Fibroblast of the conjunctiva (primary cell): ENCODE data around the gene ADAMTS20.
A peak's percentile ranks its signal among the peaks of the same experiment; 100 is the strongest.

ENCODE experiments used
- DNase-seq: peaks from one replicate; pipeline ENCODE4 v3.0.0-alpha.2; 2010; ENCODE audit warnings: low read depth

ADAMTS20 gene

GRCh38 chr12:43310596-43310995, 241.4 kb downstream of the ADAMTS20 start:
- DNase-seq, result no peak

GRCh38 chr12:43309959-43310358, 242.0 kb downstream of the ADAMTS20 start:
- DNase-seq, result peak; percentile 59

GRCh38 chr12:43308776-43309175, 243.2 kb downstream of the ADAMTS20 start:
- DNase-seq, result no peak

GRCh38 chr12:43307126-43307525, 244.9 kb downstream of the ADAMTS20 start:
- no peak for DNase-seq

GRCh38 chr12:43306066-43306465, 245.9 kb downstream of the ADAMTS20 start:
- peak; percentile 84 for DNase-seq

- DNase-seq, result no peak
These were observed 246.9 kb downstream of the ADAMTS20 start for GRCh38 chr12:43305065-43305464.
